Pancreas (tissue), 10 donors: ENCODE data around the gene IGSF21. TPM values are rescaled to one million over a fixed set of nuclear protein-coding genes. Genes with fewer than 3 reads are reported as not detected.

ENCODE experiments used
- ATAC-seq, 4 donors: fragments of 200-7000 bp; cut with Tn5 transposase; one replicate each; pipeline versions ENCODE4 v1.8.0 to v1.9.1; 2020; ENCODE audit warnings: mild to moderate bottlenecking in 4 of 4, moderate library complexity in 4 of 4
- DNase-seq, 6 donors: peaks; one replicate each; pipeline ENCODE4 v3.0.0-alpha.2; 2020
- FAIRE-seq: peaks from 2 replicates; lab custom pipeline; 2012; peaks lifted over from hg19 to GRCh38; lab: Jason Lieb, UNC
- H3K27ac ChIP-seq, 4 donors: fragments of 200-600 bp; sonication (generic); 1 replicate in 3 of 4; 2 replicates in 1 of 4; pipeline versions ENCODE4 v1.5.0 to v1.8.0; 2020
- H3K27me3 ChIP-seq, 4 donors: fragments of 200-600 bp; one replicate each; pipeline ENCODE4 v1.8.0; 2021
- H3K36me3 ChIP-seq, 3 donors: fragments of 200-600 bp; sonication (generic) in 1 of 3; one replicate each; pipeline versions ENCODE4 v1.5.0 to v1.8.0; 2020 to 2021
- H3K4me1 ChIP-seq, 3 donors: fragments of 200-600 bp; one replicate each; pipeline ENCODE4 v1.8.0; 2021
- H3K4me3 ChIP-seq, 4 donors: fragments of 200-600 bp; sonication (generic) in 2 of 4; one replicate each; pipeline versions ENCODE4 v1.5.0 to v1.8.0; 2020 to 2021
- H3K9me3 ChIP-seq, 4 donors: fragments of 200-600 bp; one replicate each; pipeline ENCODE4 v1.8.0; 2021
- WGBS, 2 donors: extraction: QIAGEN DNeasy Blood & Tissue Kit; methylation state at CpG; one replicate each; pipeline ENCODE4 v1.1.7; 2013; 5-methylcytosine and 5-hydroxymethylcytosine counted together
- intact Hi-C, 3 donors: fragments of 100-400 bp; cut with DNase I; formaldehyde crosslinking; loops; one replicate each; pipeline versions ENCODE4 v1.11.1 to v1.14.2; 2022
- polyA plus RNA-seq, 2 donors: library from polyadenylated mRNA; stranded (reverse); fragments of 200-250 nt; gene quantifications; one replicate each; pipeline ENCODE4 v1.2.3, GENCODE V29; 2013
- total RNA-seq, 6 donors: library from RNA; stranded (reverse); fragmentation: NEBNext Ultra II Directional in 4 of 6; extraction: Animal tissue kit (Norgen Biotek cat#: 25700) in 4 of 6; gene quantifications; one replicate each; pipeline versions ENCODE4 v1.2.1 to v1.2.4, GENCODE V29; 2021 to 2023
- TF ChIP-seq, protein P1 (sequence below), 4 donors: fragments of 200-600 bp; sonication (generic) in 3 of 4; IDR thresholded peaks; one replicate each; pipeline versions ENCODE4 v1.5.0 to v1.8.0; 2021; ENCODE audit warnings: antibody characterized with exemption in 4 of 4
- donor health status: healthy with polysubstance abuse.
- donor health status: DM: no; HTN: no; CAD: no; lungs with moderate emphysema.
- donor health status: DM: no; HTN: no; CAD: no.
- donor health status: control.
- donor health status: control.
- donor health status: Bipolar disorder and iron deficiency.
- donor health status: DM: yes; HTN: yes; CAD: no.
- donor health status: DM: no; HTN: no; CAD: no.
- donor health status: DM: no; HTN: no; CAD: no.
- donor health status: DM: yes; HTN: yes; CAD: no.

IGSF21 gene
- total and polyA plus RNA-seq, 8 donors = 0.28 to 1.3 (median 0.92) TPM; not detected in 1

DNA sequence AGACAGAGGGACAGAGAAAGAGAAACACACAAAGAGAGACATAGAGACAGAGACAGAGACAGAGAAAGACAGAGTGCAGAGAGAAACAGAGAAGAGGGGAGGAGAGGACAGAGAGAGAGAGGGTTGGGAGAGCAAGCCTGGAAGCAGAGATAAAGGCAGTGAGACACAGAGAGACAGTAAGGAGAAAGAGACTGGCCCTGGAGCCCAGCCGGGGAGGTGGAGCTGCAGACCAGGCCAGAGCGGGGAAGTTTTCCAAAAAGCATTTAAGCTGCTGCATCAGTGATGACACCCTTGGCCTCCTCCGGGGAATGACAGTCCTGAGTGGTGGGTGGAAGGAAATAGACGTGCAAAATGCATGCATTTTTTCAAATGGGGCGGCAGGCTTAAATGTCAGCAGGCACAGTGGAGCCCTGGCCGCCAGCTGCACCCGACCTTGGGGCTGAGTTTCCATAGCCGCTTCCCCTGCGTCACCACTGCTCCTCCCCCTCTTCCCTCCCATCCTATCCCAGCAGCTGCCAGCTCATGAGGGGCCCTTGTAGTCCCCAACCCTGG is 277.7 kb downstream of the IGSF21 start:
- ATAC-seq (peak in 2 of 4 donors; percentile 64 to 67), DNase-seq (peak in 2 of 6 donors; percentile 4 to 12), FAIRE-seq (no peak)
- no peak overlapping the region for H3K4me3 ChIP-seq
- H3K36me3 ChIP-seq = no peaks in the 10 kb centered on the region
- no peaks in the 10 kb centered on the region for H3K27me3 ChIP-seq
- 30 to 41% methylated on average over 9 of the region's 9 CpGs for WGBS, 2 donors
- H3K4me1 ChIP-seq = no peaks in the 10 kb centered on the region
- TF ChIP-seq, protein P1, sequence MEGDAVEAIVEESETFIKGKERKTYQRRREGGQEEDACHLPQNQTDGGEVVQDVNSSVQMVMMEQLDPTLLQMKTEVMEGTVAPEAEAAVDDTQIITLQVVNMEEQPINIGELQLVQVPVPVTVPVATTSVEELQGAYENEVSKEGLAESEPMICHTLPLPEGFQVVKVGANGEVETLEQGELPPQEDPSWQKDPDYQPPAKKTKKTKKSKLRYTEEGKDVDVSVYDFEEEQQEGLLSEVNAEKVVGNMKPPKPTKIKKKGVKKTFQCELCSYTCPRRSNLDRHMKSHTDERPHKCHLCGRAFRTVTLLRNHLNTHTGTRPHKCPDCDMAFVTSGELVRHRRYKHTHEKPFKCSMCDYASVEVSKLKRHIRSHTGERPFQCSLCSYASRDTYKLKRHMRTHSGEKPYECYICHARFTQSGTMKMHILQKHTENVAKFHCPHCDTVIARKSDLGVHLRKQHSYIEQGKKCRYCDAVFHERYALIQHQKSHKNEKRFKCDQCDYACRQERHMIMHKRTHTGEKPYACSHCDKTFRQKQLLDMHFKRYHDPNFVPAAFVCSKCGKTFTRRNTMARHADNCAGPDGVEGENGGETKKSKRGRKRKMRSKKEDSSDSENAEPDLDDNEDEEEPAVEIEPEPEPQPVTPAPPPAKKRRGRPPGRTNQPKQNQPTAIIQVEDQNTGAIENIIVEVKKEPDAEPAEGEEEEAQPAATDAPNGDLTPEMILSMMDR (IDR thresholded peaks at IDR 0.05) = no peak
- H3K9me3 ChIP-seq = no peaks in the 10 kb centered on the region
- no peak overlapping the region for H3K27ac ChIP-seq
- intact Hi-C loops = no loop called here

DNA sequence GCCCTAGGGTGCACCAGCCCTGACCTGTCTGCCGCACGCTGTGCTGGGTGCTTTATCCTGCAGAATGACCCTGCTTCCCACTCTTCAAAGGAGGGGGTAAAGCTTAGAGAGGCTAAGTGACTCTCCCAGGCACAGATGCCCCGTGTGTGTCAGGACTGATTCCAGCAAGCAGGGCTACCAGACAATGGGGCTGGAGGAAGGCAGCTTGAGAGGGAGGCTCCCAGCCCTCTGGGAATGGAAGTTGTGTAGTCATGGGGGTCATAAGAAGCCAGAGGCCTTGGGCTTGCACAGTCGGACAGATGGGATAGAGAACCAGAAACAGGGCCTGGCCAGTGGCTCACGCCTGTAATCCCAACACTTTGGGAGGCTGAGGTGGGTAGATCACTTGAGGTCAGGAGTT is 279.0 kb downstream of the IGSF21 start:
- 76 to 86% methylated on average over 5 of the region's 5 CpGs for WGBS, 2 donors
- intact Hi-C loops = no loop called here
- no peak for ATAC-seq

DNA sequence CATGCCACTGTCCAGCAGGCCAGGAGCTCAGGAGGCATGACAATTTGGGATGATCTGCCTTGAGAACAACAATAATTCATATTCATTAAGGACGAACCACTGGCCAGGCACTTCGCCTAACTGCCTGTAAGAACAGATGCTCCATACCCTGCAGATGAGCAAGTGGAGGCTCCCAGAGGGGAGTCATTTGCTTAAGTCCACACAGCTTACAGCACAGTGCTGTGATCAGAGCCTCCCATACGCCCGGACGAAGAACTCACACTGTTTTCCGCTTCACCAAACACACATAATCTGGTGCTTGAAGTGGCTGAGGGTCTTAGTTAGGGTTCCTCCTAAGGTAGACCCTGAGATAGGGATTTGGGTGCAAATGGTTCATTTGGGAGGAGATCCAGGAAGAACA is 279.7 kb downstream of the IGSF21 start:
- no peaks in the 10 kb centered on the region for H3K27me3 ChIP-seq
- no peaks in the 10 kb centered on the region for H3K4me1 ChIP-seq
- H3K4me3 ChIP-seq = no peak overlapping the region
- DNase-seq (no peak), FAIRE-seq (no peak), ATAC-seq (no peak)
- no peak overlapping the region for H3K27ac ChIP-seq
- intact Hi-C loops = no loop called here
- no peaks in the 10 kb centered on the region for H3K9me3 ChIP-seq
- no peaks in the 10 kb centered on the region for H3K36me3 ChIP-seq
- TF ChIP-seq, protein P1 (IDR thresholded peaks at IDR 0.05) = no peak
- WGBS, 2 donors = 70 to 86% methylated on average over 6 of the region's 6 CpGs

More for the DNA sequence above, 279.0 kb downstream of the IGSF21 start:
- Histone ChIP-seq H3K9me3 (no peaks in the 10 kb centered on the region), H3K4me3 (no peak overlapping the region), H3K4me1 (no peaks in the 10 kb centered on the region), H3K36me3 (no peaks in the 10 kb centered on the region), H3K27me3 (no peaks in the 10 kb centered on the region), H3K27ac (no peak overlapping the region)
- no peak for DNase-seq
- TF ChIP-seq, protein P1 (IDR thresholded peaks at IDR 0.05) = no peak
- no peak for FAIRE-seq

- DNase-seq = no peak
- 72 to 80% methylated on average over 11 of the region's 11 CpGs for WGBS, 2 donors
- FAIRE-seq = no peak
These were observed 283.4 kb downstream of the IGSF21 start for GRCh38 chr1:18390953-18391352.

More at GRCh38 chr1:18390953-18391352, 283.4 kb downstream of the IGSF21 start:
- no peak overlapping the region for H3K27ac ChIP-seq
- no peaks in the 10 kb centered on the region for H3K27me3 ChIP-seq
- ATAC-seq = no peak
- H3K9me3 ChIP-seq = no peaks in the 10 kb centered on the region
- H3K4me1 ChIP-seq = no peaks in the 10 kb centered on the region
- no peak overlapping the region for H3K4me3 ChIP-seq
- TF ChIP-seq, protein P1 (IDR thresholded peaks at IDR 0.05) = no peak
- H3K36me3 ChIP-seq = no peaks in the 10 kb centered on the region
- intact Hi-C loops = no loop called here
